RWPE2 (cell line): ENCODE results near the gene MPRIP.
"Not testable (repeated sequence)": the region's sequence is repeated elsewhere in the genome, so short reads cannot be mapped to it uniquely, and the experiment has no call there.

Experiments
- ATAC-seq: fragments of 200-7000 bp; cut with Tn5 transposase; 3 replicates; pipeline ENCODE4 v1.9.1; 2021; ENCODE audit warnings: low read depth
- DNase-seq: peaks from one replicate; pipeline ENCODE4 v3.0.0-alpha.2; 2020; ENCODE audit warnings: low spot score
- H3K27ac ChIP-seq: fragments of 450-650 bp; 2 replicates; pipeline ENCODE4 v1.5.1; 2017; ENCODE audit warnings: mild to moderate bottlenecking; ENCODE audit not compliant: poor library complexity, severe bottlenecking
- H3K27me3 ChIP-seq: fragments of 250-450 bp; sonication (Bioruptor Pico); 2 replicates; pipeline ENCODE4 v1.5.1; 2021; ENCODE audit warnings: mild to moderate bottlenecking, moderate library complexity; ENCODE audit not compliant: insufficient read depth, poor library complexity, severe bottlenecking
- H3K36me3 ChIP-seq: fragments of 250-450 bp; sonication (Bioruptor Pico); 2 replicates; pipeline ENCODE4 v1.5.1; 2020; ENCODE audit warnings: low read depth, mild to moderate bottlenecking, moderate library complexity
- H3K4me1 ChIP-seq: fragments of 250-450 bp; sonication (Bioruptor Pico); 2 replicates; pipeline ENCODE4 v1.5.1; 2021; ENCODE audit warnings: mild to moderate bottlenecking, moderate library complexity; ENCODE audit not compliant: insufficient read depth, poor library complexity, severe bottlenecking
- H3K4me3 ChIP-seq: fragments of 250-450 bp; sonication (Bioruptor Pico); 2 replicates; pipeline ENCODE4 v1.5.1; 2021; ENCODE audit warnings: mild to moderate bottlenecking, moderate library complexity; ENCODE audit not compliant: severe bottlenecking
- H3K9me3 ChIP-seq: fragments of 250-450 bp; sonication (Bioruptor Pico); 2 replicates; pipeline ENCODE4 v1.5.1; 2021; ENCODE audit warnings: mild to moderate bottlenecking, moderate library complexity; ENCODE audit not compliant: severe bottlenecking
- CTCF ChIP-seq: fragments of 450-650 bp; IDR thresholded peaks from one replicate; pipeline ENCODE4 v1.5.1; 2017; ENCODE audit warnings: mild to moderate bottlenecking, moderate library complexity; ENCODE audit not compliant: poor library complexity, severe bottlenecking

MPRIP gene

DNA sequence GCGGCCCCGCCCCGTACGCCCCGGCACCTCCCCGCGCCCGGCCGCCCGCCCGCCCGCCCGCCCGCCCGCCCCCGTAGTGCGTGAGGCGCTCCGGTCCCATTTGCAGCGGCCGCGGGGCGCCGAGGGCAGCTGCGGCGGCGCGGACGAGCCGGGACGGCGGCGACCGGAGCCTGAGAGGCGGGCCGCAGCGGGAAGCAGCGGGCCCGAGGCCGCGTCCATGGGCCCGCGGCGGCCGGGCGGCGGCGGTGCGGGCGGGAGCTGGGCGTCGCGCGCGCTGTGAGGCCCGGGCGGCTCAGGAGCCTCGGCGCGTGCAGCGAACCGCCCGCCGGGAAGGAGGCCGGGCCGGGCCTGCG is at the start of gene MPRIP:
MPRIP (plus strand) TSS at position 74 of the 353 bp plus-strand sequence. CDS start 392 bp downstream, outside the sequence.
- H3K4me3 ChIP-seq = peak within 1 kb of the TSS; percentile 61
- DNase-seq = no peak
- no peak for ATAC-seq
- no peaks in the 10 kb centered on the region for H3K9me3 ChIP-seq
- no peaks in the 10 kb centered on the region for H3K27me3 ChIP-seq
- TF ChIP-seq CTCF = no peak
- H3K27ac ChIP-seq = peak within 1 kb of the TSS; percentile 85
- H3K4me1 ChIP-seq = peaks cover 30% of the 10 kb centered on the region
- H3K36me3 ChIP-seq = peaks cover 30% of the 10 kb centered on the region

- no peak for TF ChIP-seq CTCF
- DNase-seq = no peak
- H3K36me3 ChIP-seq = no peaks in the 10 kb centered on the region
- no peak overlapping the region for H3K4me3 ChIP-seq
- no peak for ATAC-seq
- H3K9me3 ChIP-seq = no peaks in the 10 kb centered on the region
- H3K27ac ChIP-seq = no peak overlapping the region
- H3K4me1 ChIP-seq = no peaks in the 10 kb centered on the region
- H3K27me3 ChIP-seq = no peaks in the 10 kb centered on the region
Measured at GRCh38 chr17:16994631-16995030, 47.6 kb upstream of the MPRIP start.

GRCh38 chr17:16995930-16996329 is 46.3 kb upstream of the MPRIP start:
- Histone ChIP-seq H3K4me3 (no peak overlapping the region), H3K36me3 (no peaks in the 10 kb centered on the region), H3K27ac (no peak overlapping the region), H3K9me3 (no peaks in the 10 kb centered on the region), H3K4me1 (no peaks in the 10 kb centered on the region), H3K27me3 (no peaks in the 10 kb centered on the region)
- DNase-seq = no peak
- no peak for ATAC-seq
- TF ChIP-seq CTCF = no peak

- H3K27me3 ChIP-seq, H3K9me3 ChIP-seq, DNase-seq, H3K36me3 ChIP-seq, H3K4me1 ChIP-seq, H3K27ac ChIP-seq, H3K4me3 ChIP-seq, ATAC-seq: not testable (repeated sequence)
Measured at GRCh38 chr17:16996726-16997125, 45.5 kb upstream of the MPRIP start.

- peak; percentile 19; the same call in 1 of the 3 replicates for ATAC-seq
- H3K27me3 ChIP-seq = no peaks in the 10 kb centered on the region
- H3K4me3 ChIP-seq = no peak overlapping the region
- H3K27ac ChIP-seq = no peak overlapping the region
- DNase-seq = no peak
- no peaks in the 10 kb centered on the region for H3K4me1 ChIP-seq
- H3K36me3 ChIP-seq = no peaks in the 10 kb centered on the region
- H3K9me3 ChIP-seq = no peaks in the 10 kb centered on the region
- peak; percentile 19 for TF ChIP-seq CTCF
Measured at GRCh38 chr17:16997514-16998429, 44.5 kb upstream of the MPRIP start.
